NCI-H345 (cell line): Measurements from ENCODE around the gene SLC18A3.
A peak's percentile ranks its signal among the peaks of the same experiment; 100 is the strongest.

ENCODE experiments used
- DNase-seq: peaks from one replicate; lab custom pipeline; 2025; lab: John Stamatoyannopoulos, UW

SLC18A3 gene

GRCh38 chr10:49610114-49610457 is at the start of gene SLC18A3:
TSS of gene SLC18A3 (plus strand) at chr10:49610310. CDS start at chr10:49610741, 431 bp downstream.
- peak; percentile 63 for DNase-seq

- no peak for DNase-seq
Measured at GRCh38 chr10:49560526-49560925, 49.6 kb upstream of the SLC18A3 start.

- DNase-seq = no peak
Measured at GRCh38 chr10:49562893-49563292, 47.2 kb upstream of the SLC18A3 start.

GRCh38 chr10:49564461-49565009 is 45.6 kb upstream of the SLC18A3 start:
- no peak for DNase-seq

GRCh38 chr10:49567810-49568209 is 42.3 kb upstream of the SLC18A3 start:
- DNase-seq = no peak

GRCh38 chr10:49568235-49568634 is 41.9 kb upstream of the SLC18A3 start:
- no peak for DNase-seq

GRCh38 chr10:49569031-49569631 is 41.0 kb upstream of the SLC18A3 start:
- no peak for DNase-seq

- peak; percentile 7 for DNase-seq
Measured at GRCh38 chr10:49571388-49571787, 38.7 kb upstream of the SLC18A3 start.

- no peak for DNase-seq
Measured at GRCh38 chr10:49572594-49573114, 37.5 kb upstream of the SLC18A3 start.

GRCh38 chr10:49575489-49576072 is 34.5 kb upstream of the SLC18A3 start:
- DNase-seq = no peak

- DNase-seq = no peak
Measured at GRCh38 chr10:49577182-49577925, 32.8 kb upstream of the SLC18A3 start.

GRCh38 chr10:49578392-49578791 is 31.7 kb upstream of the SLC18A3 start:
- DNase-seq = no peak

- no peak for DNase-seq
Measured at GRCh38 chr10:49579621-49580020, 30.5 kb upstream of the SLC18A3 start.

- DNase-seq = no peak
Measured at GRCh38 chr10:49585387-49585786, 24.7 kb upstream of the SLC18A3 start.

- DNase-seq = no peak
Measured at GRCh38 chr10:49587981-49588380, 22.1 kb upstream of the SLC18A3 start.

- peak; percentile 37 for DNase-seq
Measured at GRCh38 chr10:49592726-49593563, 17.2 kb upstream of the SLC18A3 start.

GRCh38 chr10:49593564-49593875 is 16.6 kb upstream of the SLC18A3 start:
- no peak for DNase-seq

- no peak for DNase-seq
Measured at GRCh38 chr10:49593998-49594397, 16.1 kb upstream of the SLC18A3 start.

GRCh38 chr10:49594594-49594993 is 15.5 kb upstream of the SLC18A3 start:
- peak; percentile 35 for DNase-seq

- DNase-seq = no peak
Measured at GRCh38 chr10:49595003-49595712, 15.0 kb upstream of the SLC18A3 start.

- DNase-seq = no peak
Measured at GRCh38 chr10:49595713-49596492, 14.2 kb upstream of the SLC18A3 start.
